Lung (tissue), 12 donors: ENCODE data around the gene TSEN15. TPM values are rescaled to one million over a fixed set of nuclear protein-coding genes. Genes with fewer than 3 reads are reported as not detected.

Experiments used
- ATAC-seq: fragments of 200-7000 bp; cut with Tn5 transposase; one replicate; pipeline ENCODE4 v1.9.1; 2020; ENCODE audit warnings: moderate number of reproducible peaks; ENCODE audit not compliant: insufficient read depth, low FRiP score
- DNase-seq, 3 donors: peaks; one replicate each; pipeline ENCODE4 v3.0.0-alpha.2; 2013 to 2017
- H3K27ac ChIP-seq, 2 donors: one replicate each; pipeline ENCODE4 v1.5.1; 2013; ENCODE audit warnings: mild to moderate bottlenecking in 2 of 2, moderate library complexity in 2 of 2, control low read depth in 1 of 2, inconsistent platforms in 1 of 2, low read depth in 1 of 2, low read length in 1 of 2
- H3K27me3 ChIP-seq, 3 donors: one replicate each; pipeline ENCODE4 v1.5.1; 2013; ENCODE audit warnings: low read length in 2 of 3; ENCODE audit not compliant: control insufficient read depth in 3 of 3, insufficient read depth in 3 of 3
- H3K36me3 ChIP-seq, 4 donors: one replicate each; pipeline ENCODE4 v1.5.1; 2013; ENCODE audit warnings: low read length in 4 of 4, mild to moderate bottlenecking in 1 of 4, moderate library complexity in 1 of 4; ENCODE audit not compliant: control insufficient read depth in 4 of 4, insufficient read depth in 4 of 4
- H3K4me1 ChIP-seq, 5 donors: one replicate each; pipeline ENCODE4 v1.5.1; 2013; ENCODE audit warnings: low read length in 5 of 5, mild to moderate bottlenecking in 2 of 5, moderate library complexity in 1 of 5; ENCODE audit not compliant: control insufficient read depth in 5 of 5, insufficient read depth in 5 of 5
- H3K4me3 ChIP-seq: one replicate; pipeline ENCODE4 v1.5.1; 2013; ENCODE audit warnings: mild to moderate bottlenecking, control low read depth, moderate library complexity
- H3K9ac ChIP-seq, 2 donors: one replicate each; pipeline ENCODE4 v1.5.1; 2013; ENCODE audit warnings: low read length in 2 of 2, control low read depth in 1 of 2; ENCODE audit not compliant: insufficient read depth in 1 of 2
- H3K9me3 ChIP-seq, 4 donors: one replicate each; pipeline ENCODE4 v1.5.1; 2013; ENCODE audit warnings: low read length in 3 of 4, mild to moderate bottlenecking in 1 of 4, moderate library complexity in 1 of 4; ENCODE audit not compliant: control insufficient read depth in 4 of 4, insufficient read depth in 3 of 4
- WGBS, 2 donors: extraction: QIAGEN DNeasy Blood & Tissue Kit; methylation state at CpG; one replicate each; pipeline ENCODE4 v1.1.7; 2013; 5-methylcytosine and 5-hydroxymethylcytosine counted together
- polyA plus RNA-seq, 2 donors: library from polyadenylated mRNA; stranded (reverse); fragments of 200-250 nt; gene quantifications; one replicate each; pipeline ENCODE4 v1.2.1, GENCODE V29; 2013
- total RNA-seq, 2 donors: library from RNA; depleted of rRNA in 1 of 2; stranded (reverse); fragments of >200 nt in 1 of 2; gene quantifications; one replicate each; pipeline ENCODE4 v1.2.1, GENCODE V29; 2014 to 2021
- TF ChIP-seq, protein P1 (sequence below): IDR thresholded peaks from 2 replicates; pipeline ENCODE4 v1.5.1; 2012; ENCODE audit warnings: mild to moderate bottlenecking; ENCODE audit errors: control extremely low read depth, extremely low read depth
- donor health status: control.
- donor health status: control.
- donor health status: Bipolar disorder and iron deficiency.
- donor health status: healthy.
- donor health status: DM: yes; HTN: yes; CAD: no.

TSEN15 gene
- total and polyA plus RNA-seq, 4 donors = 18.8 to 32.8 (median 31.1) TPM

DNA sequence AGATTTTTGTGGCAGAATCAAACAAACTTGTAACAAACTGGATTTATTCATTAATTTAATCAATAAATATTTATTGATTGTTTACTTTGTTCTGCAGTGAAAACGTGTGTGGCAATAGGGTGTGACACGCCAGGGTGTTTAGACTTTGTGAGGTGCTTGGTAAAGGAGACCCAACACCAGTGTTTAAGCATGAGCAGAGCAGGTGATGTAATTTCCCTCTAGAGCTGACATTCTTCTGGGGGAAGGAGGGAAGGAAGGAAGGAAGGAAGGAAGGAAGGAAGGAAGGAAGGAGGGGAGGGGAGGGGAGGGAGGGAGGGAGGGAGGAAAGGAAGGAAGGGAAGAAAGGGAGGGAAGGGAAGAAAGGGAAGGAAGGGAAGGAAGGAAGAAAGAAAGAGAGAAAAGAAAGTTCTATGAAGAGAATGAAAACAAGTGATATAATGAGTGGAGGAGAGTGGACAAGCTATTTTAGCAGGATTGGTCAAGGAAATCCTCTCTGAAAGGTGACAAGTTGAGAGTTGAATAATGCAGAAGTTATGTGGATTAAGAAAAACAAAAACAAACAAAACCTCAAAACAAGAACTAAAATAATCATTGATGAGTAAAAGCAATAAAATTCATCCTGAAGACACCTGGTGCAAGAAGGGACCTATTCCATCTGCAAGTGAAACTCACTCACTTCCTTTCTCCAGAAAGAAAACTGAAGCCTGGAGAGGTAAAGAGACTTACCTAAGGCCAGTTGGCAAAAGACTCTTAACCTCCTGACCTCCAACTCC lies 60.8 kb downstream of the TSEN15 start:
- ATAC-seq = no peak
- TF ChIP-seq, protein P1, sequence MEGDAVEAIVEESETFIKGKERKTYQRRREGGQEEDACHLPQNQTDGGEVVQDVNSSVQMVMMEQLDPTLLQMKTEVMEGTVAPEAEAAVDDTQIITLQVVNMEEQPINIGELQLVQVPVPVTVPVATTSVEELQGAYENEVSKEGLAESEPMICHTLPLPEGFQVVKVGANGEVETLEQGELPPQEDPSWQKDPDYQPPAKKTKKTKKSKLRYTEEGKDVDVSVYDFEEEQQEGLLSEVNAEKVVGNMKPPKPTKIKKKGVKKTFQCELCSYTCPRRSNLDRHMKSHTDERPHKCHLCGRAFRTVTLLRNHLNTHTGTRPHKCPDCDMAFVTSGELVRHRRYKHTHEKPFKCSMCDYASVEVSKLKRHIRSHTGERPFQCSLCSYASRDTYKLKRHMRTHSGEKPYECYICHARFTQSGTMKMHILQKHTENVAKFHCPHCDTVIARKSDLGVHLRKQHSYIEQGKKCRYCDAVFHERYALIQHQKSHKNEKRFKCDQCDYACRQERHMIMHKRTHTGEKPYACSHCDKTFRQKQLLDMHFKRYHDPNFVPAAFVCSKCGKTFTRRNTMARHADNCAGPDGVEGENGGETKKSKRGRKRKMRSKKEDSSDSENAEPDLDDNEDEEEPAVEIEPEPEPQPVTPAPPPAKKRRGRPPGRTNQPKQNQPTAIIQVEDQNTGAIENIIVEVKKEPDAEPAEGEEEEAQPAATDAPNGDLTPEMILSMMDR = no peak
- whole genome bisulfite sequencing, 2 donors = 74 to 91% methylated on average over 2 of the region's 2 CpGs

DNA sequence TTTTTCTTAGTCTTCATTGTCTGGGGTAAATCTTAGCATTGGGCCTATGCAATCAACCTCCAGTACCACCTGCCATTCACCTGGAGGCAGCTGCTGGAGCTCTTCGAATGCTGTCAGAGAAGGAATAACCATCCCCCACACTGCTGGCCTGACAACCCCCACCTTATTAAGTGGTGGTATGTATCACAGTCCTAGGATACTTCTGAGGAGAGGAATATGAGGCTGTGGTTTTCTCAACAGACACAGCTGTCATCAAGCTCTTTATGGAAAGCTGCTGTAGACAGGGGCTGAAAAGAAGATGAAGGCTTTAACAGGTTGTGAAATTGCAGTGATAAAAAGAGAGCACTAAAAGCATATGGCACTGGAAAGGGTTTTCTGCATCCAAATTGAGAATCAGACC lies 61.7 kb downstream of the TSEN15 start:
- DNase-seq (no peak), ATAC-seq (no peak)
- no peaks in the 10 kb centered on the region for H3K36me3 ChIP-seq
- TF ChIP-seq, protein P1 = no peak
- peaks cover 0 to 3% (median 0%) of the 10 kb centered on the region in 5 donors for H3K4me1 ChIP-seq
- H3K27me3 ChIP-seq = no peaks in the 10 kb centered on the region
- H3K27ac ChIP-seq = no peak overlapping the region
- WGBS, 2 donors = 85 to 95% methylated on average over 1 of the region's 1 CpG
- peaks cover 0 to 2% (median 0%) of the 10 kb centered on the region in 4 donors for H3K9me3 ChIP-seq
- no peak overlapping the region for H3K9ac ChIP-seq
- no peak overlapping the region for H3K4me3 ChIP-seq

More for the DNA sequence above, 60.8 kb downstream of the TSEN15 start:
- Histone ChIP-seq H3K9ac (no peak overlapping the region), H3K9me3 (peaks cover 0 to 2% (median 0%) of the 10 kb centered on the region in 4 donors), H3K27ac (no peak overlapping the region), H3K4me1 (peaks cover 0 to 2% (median 0%) of the 10 kb centered on the region in 5 donors), H3K4me3 (no peak overlapping the region), H3K36me3 (no peaks in the 10 kb centered on the region), H3K27me3 (no peaks in the 10 kb centered on the region)
- no peak for DNase-seq

DNA sequence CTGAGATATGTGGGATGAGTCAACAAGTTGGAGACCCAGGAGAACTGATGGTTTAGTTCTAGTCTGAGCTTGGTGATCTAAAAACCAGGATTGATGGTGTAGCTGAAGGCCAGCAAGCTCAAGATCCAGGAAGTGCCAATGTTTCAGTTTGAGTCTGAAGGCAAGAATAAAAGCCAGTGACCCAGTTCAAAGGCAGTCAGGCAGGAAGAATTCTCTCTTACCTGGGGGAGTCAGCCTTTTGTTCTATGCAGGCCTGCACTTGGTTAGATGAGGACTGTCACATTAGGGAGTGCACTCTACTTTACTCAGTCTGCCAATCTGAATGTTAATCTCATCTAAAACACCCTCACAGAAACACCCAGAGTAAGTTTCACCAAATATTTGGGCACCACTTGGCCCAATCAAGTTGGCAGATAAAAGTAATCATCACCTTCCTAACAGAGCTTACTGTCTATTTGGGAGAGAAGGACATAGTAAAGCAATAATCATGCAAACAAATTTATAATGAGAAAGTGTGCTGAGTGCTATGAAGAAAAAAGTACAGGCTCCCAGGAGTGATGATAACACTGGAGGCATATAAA lies 63.4 kb downstream of the TSEN15 start:
- ATAC-seq (no peak), DNase-seq (no peak)
- no peak overlapping the region for H3K27ac ChIP-seq

More for the DNA sequence above, 63.4 kb downstream of the TSEN15 start:
- no peak overlapping the region for H3K4me3 ChIP-seq
- H3K36me3 ChIP-seq = no peaks in the 10 kb centered on the region
- peaks cover 0 to 3% (median 0%) of the 10 kb centered on the region in 5 donors for H3K4me1 ChIP-seq
- H3K9me3 ChIP-seq = peaks cover 0 to 2% (median 0%) of the 10 kb centered on the region in 4 donors
- H3K9ac ChIP-seq = no peak overlapping the region
- H3K27me3 ChIP-seq = no peaks in the 10 kb centered on the region
- TF ChIP-seq, protein P1 = no peak
